ENCODE data around the gene MCUR1. TPM values are rescaled to one million over a fixed set of nuclear protein-coding genes. Genes with fewer than 3 reads are reported as not detected.

MCUR1 gene
- polyA plus RNA-seq, 2 of the 4 experiments (the other 2 are of a cell fraction): 11.6 to 15.6 TPM

DNA sequence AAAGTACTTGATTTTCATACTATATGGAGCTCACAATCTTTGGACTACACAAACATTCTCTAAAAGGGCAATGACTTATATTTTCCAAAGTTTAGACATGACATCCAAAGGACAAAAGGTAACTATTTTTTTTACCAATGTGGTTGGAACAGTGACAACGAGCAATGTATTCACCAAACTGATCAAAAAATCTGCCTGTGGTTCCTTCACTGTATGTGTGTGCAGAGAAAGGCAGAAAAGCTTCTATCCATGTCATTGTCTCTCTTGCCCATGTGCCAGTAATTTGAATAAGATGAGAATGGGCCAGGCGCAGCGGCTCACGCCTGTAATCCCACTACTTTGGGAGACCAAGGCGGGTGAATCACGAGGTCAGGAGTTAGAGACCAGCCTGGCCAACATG is 25.5 kb downstream of the MCUR1 start:
- DNase-seq (ENCODE audit: low read depth in 1 of 2, low spot score in 1 of 2) (no peak), ATAC-seq (no peak), FAIRE-seq (no peak)
- no peaks in the 10 kb centered on the region for H3K9me3 ChIP-seq
- POLR2A ChIA-PET: no interaction called here
- WGBS (ENCODE audit: missing lambda C conversion rate): 95% methylated on average over 6 of the region's 6 CpGs
- peaks cover under 1% of the 10 kb centered on the region; the same call in 1 of the 3 replicates for H3K4me1 ChIP-seq
- no peak overlapping the region for H3K4me2 ChIP-seq
- H3K27ac ChIP-seq: no peak overlapping the region
- TF ChIP-seq, protein P1, sequence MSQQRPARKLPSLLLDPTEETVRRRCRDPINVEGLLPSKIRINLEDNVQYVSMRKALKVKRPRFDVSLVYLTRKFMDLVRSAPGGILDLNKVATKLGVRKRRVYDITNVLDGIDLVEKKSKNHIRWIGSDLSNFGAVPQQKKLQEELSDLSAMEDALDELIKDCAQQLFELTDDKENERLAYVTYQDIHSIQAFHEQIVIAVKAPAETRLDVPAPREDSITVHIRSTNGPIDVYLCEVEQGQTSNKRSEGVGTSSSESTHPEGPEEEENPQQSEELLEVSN (IDR thresholded peaks at IDR 0.05; ENCODE audit: borderline replicate concordance, low read depth): no peak
- TF ChIP-seq TP53 (CRISPR knock-in tag; IDR thresholded peaks at IDR 0.05) (no peak), FOSB (CRISPR knock-in tag; IDR thresholded peaks at IDR 0.05) (no peak), RARB (CRISPR knock-in tag; IDR thresholded peaks at IDR 0.05) (no peak), NR3C1 (IDR thresholded peaks at IDR 0.05) (no peak), NFE2L2 (conservative IDR thresholded peaks at IDR 0.05; ENCODE audit: low read length) (no peak), SREBF2 (IDR thresholded peaks at IDR 0.05) (no peak), ZNF302 (CRISPR knock-in tag; IDR thresholded peaks at IDR 0.05) (no peak), ESRRA (IDR thresholded peaks at IDR 0.05; ENCODE audit: borderline replicate concordance, low read length) (no peak), ZC3H11A (IDR thresholded peaks at IDR 0.05) (no peak), RAD21 (conservative IDR thresholded peaks at IDR 0.05 in 1 of 2, IDR thresholded peaks at IDR 0.05 in 1 of 2) (no peak), FOSL2 (IDR thresholded peaks at IDR 0.05) (no peak), FOSL2 (CRISPR knock-in tag; IDR thresholded peaks at IDR 0.05) (no peak), KDM5A (IDR thresholded peaks at IDR 0.05) (no peak), HOXA7 (CRISPR knock-in tag; IDR thresholded peaks at IDR 0.05) (no peak), JUNB (IDR thresholded peaks at IDR 0.05) (no peak)
- TF ChIP-seq, protein P2, sequence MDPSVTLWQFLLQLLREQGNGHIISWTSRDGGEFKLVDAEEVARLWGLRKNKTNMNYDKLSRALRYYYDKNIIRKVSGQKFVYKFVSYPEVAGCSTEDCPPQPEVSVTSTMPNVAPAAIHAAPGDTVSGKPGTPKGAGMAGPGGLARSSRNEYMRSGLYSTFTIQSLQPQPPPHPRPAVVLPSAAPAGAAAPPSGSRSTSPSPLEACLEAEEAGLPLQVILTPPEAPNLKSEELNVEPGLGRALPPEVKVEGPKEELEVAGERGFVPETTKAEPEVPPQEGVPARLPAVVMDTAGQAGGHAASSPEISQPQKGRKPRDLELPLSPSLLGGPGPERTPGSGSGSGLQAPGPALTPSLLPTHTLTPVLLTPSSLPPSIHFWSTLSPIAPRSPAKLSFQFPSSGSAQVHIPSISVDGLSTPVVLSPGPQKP (IDR thresholded peaks at IDR 0.05; ENCODE audit: low read depth, low read length): no peak
- TF ChIP-seq, protein P3, sequence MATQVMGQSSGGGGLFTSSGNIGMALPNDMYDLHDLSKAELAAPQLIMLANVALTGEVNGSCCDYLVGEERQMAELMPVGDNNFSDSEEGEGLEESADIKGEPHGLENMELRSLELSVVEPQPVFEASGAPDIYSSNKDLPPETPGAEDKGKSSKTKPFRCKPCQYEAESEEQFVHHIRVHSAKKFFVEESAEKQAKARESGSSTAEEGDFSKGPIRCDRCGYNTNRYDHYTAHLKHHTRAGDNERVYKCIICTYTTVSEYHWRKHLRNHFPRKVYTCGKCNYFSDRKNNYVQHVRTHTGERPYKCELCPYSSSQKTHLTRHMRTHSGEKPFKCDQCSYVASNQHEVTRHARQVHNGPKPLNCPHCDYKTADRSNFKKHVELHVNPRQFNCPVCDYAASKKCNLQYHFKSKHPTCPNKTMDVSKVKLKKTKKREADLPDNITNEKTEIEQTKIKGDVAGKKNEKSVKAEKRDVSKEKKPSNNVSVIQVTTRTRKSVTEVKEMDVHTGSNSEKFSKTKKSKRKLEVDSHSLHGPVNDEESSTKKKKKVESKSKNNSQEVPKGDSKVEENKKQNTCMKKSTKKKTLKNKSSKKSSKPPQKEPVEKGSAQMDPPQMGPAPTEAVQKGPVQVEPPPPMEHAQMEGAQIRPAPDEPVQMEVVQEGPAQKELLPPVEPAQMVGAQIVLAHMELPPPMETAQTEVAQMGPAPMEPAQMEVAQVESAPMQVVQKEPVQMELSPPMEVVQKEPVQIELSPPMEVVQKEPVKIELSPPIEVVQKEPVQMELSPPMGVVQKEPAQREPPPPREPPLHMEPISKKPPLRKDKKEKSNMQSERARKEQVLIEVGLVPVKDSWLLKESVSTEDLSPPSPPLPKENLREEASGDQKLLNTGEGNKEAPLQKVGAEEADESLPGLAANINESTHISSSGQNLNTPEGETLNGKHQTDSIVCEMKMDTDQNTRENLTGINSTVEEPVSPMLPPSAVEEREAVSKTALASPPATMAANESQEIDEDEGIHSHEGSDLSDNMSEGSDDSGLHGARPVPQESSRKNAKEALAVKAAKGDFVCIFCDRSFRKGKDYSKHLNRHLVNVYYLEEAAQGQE (IDR thresholded peaks at IDR 0.05): no peak
- TF ChIP-seq, protein P4, sequence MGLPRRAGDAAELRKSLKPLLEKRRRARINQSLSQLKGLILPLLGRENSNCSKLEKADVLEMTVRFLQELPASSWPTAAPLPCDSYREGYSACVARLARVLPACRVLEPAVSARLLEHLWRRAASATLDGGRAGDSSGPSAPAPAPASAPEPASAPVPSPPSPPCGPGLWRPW (IDR thresholded peaks at IDR 0.05): no peak
- TF ChIP-seq, protein P5, sequence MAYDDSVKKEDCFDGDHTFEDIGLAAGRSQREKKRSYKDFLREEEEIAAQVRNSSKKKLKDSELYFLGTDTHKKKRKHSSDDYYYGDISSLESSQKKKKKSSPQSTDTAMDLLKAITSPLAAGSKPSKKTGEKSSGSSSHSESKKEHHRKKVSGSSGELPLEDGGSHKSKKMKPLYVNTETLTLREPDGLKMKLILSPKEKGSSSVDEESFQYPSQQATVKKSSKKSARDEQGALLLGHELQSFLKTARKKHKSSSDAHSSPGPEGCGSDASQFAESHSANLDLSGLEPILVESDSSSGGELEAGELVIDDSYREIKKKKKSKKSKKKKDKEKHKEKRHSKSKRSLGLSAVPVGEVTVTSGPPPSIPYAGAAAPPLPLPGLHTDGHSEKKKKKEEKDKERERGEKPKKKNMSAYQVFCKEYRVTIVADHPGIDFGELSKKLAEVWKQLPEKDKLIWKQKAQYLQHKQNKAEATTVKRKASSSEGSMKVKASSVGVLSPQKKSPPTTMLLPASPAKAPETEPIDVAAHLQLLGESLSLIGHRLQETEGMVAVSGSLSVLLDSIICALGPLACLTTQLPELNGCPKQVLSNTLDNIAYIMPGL (CRISPR knock-in tag; IDR thresholded peaks at IDR 0.05; ENCODE audit: borderline replicate concordance): no peak
- TF ChIP-seq, protein P6, sequence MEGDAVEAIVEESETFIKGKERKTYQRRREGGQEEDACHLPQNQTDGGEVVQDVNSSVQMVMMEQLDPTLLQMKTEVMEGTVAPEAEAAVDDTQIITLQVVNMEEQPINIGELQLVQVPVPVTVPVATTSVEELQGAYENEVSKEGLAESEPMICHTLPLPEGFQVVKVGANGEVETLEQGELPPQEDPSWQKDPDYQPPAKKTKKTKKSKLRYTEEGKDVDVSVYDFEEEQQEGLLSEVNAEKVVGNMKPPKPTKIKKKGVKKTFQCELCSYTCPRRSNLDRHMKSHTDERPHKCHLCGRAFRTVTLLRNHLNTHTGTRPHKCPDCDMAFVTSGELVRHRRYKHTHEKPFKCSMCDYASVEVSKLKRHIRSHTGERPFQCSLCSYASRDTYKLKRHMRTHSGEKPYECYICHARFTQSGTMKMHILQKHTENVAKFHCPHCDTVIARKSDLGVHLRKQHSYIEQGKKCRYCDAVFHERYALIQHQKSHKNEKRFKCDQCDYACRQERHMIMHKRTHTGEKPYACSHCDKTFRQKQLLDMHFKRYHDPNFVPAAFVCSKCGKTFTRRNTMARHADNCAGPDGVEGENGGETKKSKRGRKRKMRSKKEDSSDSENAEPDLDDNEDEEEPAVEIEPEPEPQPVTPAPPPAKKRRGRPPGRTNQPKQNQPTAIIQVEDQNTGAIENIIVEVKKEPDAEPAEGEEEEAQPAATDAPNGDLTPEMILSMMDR (IDR thresholded peaks at IDR 0.05): no peak
- CTCF ChIA-PET: interaction anchor here (1.4 kb wide), 1 partner anchor 85 kb away, joined by 3 read pairs; no protein-coding TSS in a partner anchor
- no peak overlapping the region for H3K4me3 ChIP-seq

Measured in A549 (cell line).